GM23338 (cell line): Measurements from ENCODE around the gene STX1A.

ENCODE experiments used
- CREB1 ChIP-seq: fragments of 250-450 bp; sonication (Bioruptor Pico); IDR thresholded peaks from 2 replicates; pipeline ENCODE4 v1.5.0; 2020; ENCODE audit warnings: low read depth, mild to moderate bottlenecking, moderate library complexity
- CTCF ChIP-seq, 2 experiments: fragments of 200-600 bp in 1 of 2; sonication (generic) in 1 of 2; conservative IDR thresholded peaks; 2 replicates each; pipeline versions ENCODE4 v1.5.1 to v1.6.1; 2016 to 2017; ENCODE audit warnings: antibody characterized with exemption in 2 of 2, low read depth in 2 of 2, mild to moderate bottlenecking in 2 of 2, moderate library complexity in 1 of 2
- ETS1 ChIP-seq: IDR thresholded peaks from 2 replicates; pipeline ENCODE4 v1.6.1; 2016; ENCODE audit warnings: antibody characterized with exemption
- EZH2 ChIP-seq: fragments of 200-600 bp; sonication (generic); IDR thresholded peaks from one replicate; pipeline ENCODE4 v1.8.0; 2017; ENCODE audit warnings: antibody characterized with exemption, mild to moderate bottlenecking, low read depth; ENCODE audit not compliant: unreplicated experiment
- EZH2phosphoT487 ChIP-seq: fragments of 200-600 bp; sonication (generic); IDR thresholded peaks from one replicate; pipeline ENCODE4 v1.8.1; 2018; ENCODE audit warnings: antibody characterized with exemption; ENCODE audit not compliant: unreplicated experiment
- JUNB ChIP-seq: IDR thresholded peaks from one replicate; pipeline ENCODE4 v1.6.1; 2016; ENCODE audit warnings: antibody characterized with exemption; ENCODE audit not compliant: unreplicated experiment
- NANOG ChIP-seq: IDR thresholded peaks from 2 replicates; pipeline ENCODE4 v1.6.1; 2016; ENCODE audit warnings: antibody characterized with exemption, borderline replicate concordance
- POLR2AphosphoS5 ChIP-seq: IDR thresholded peaks from 2 replicates; pipeline ENCODE4 v1.6.1; 2016; ENCODE audit warnings: antibody characterized with exemption, low read depth
- REST ChIP-seq: IDR thresholded peaks from one replicate; pipeline ENCODE4 v1.6.1; 2018; ENCODE audit warnings: antibody characterized with exemption; ENCODE audit not compliant: unreplicated experiment
- STAT1 ChIP-seq: IDR thresholded peaks from one replicate; pipeline ENCODE4 v1.6.1; 2016; ENCODE audit warnings: antibody characterized with exemption; ENCODE audit not compliant: unreplicated experiment
- ZNF331 ChIP-seq: fragments of 250-450 bp; sonication (Bioruptor Pico); IDR thresholded peaks from 2 replicates; pipeline ENCODE4 v1.5.0; 2020; ENCODE audit warnings: low read depth, mild to moderate bottlenecking, moderate library complexity
- ZNF462 ChIP-seq: fragments of 250-450 bp; sonication (Bioruptor Pico); IDR thresholded peaks from 2 replicates; pipeline ENCODE4 v1.5.0; 2020; ENCODE audit warnings: mild to moderate bottlenecking, moderate library complexity

GRCh38 chr7:73762659-73762999, 43.2 kb upstream of the STX1A start:
- TF ChIP-seq REST (no peak), POLR2AphosphoS5 (no peak), CTCF (conservative IDR thresholded peaks at IDR 0.05; ENCODE audit: low read depth in 2 of 2) (no peak), ZNF462 (CRISPR knock-in tag) (no peak), EZH2phosphoT487 (no peak), EZH2 (no peak), ETS1 (no peak), CREB1 (no peak), NANOG (no peak), STAT1 (no peak), JUNB (no peak), ZNF331 (CRISPR knock-in tag) (no peak)
